VCaP (cell line): Measurements from ENCODE around the gene TJP1.

Experiments used
- H3K27ac ChIP-seq: fragments of 450-650 bp; 2 replicates; pipeline ENCODE4 v1.5.1; 2017
- CTCF ChIP-seq: fragments of 450-650 bp; conservative IDR thresholded peaks from 2 replicates; pipeline ENCODE4 v1.5.1; 2017; ENCODE audit warnings: mild to moderate bottlenecking, moderate library complexity

Gene TJP1

GRCh38 chr15:29838352-29839010 is 16.2 kb upstream of the TJP1 start:
- TF ChIP-seq CTCF, result no peak
- H3K27ac ChIP-seq, result no peak overlapping the region

- peak overlapping the region; percentile 15; the same call in 1 of the 2 replicates for H3K27ac ChIP-seq
- TF ChIP-seq CTCF, result no peak
These were observed 13.0 kb upstream of the TJP1 start for GRCh38 chr15:29835301-29835700.

- no peak overlapping the region for H3K27ac ChIP-seq
- no peak for TF ChIP-seq CTCF
These were observed 10.4 kb upstream of the TJP1 start for GRCh38 chr15:29832709-29833108.

GRCh38 chr15:29826908-29827820 is 4.9 kb upstream of the TJP1 start:
- H3K27ac ChIP-seq, result no peak overlapping the region
- TF ChIP-seq CTCF, result no peak

GRCh38 chr15:29825227-29825626 is 3.0 kb upstream of the TJP1 start:
- H3K27ac ChIP-seq, result peak overlapping the region; percentile 23; the same call in 1 of the 2 replicates
- TF ChIP-seq CTCF, result no peak

GRCh38 chr15:29822684-29823459 is 604 bp upstream of the TJP1 start:
- no peak for TF ChIP-seq CTCF
- peak overlapping the region; percentile 97 for H3K27ac ChIP-seq
